Hematopoietic multipotent progenitor cell treated with erythropoietin and hydrocortisone succinate and interleukin-3 and kit ligand, for 8 days (in vitro differentiated cells): ENCODE results near the gene CHAC1.
A peak's percentile ranks its signal among the peaks of the same experiment; 100 is the strongest.

Source experiments
- DNase-seq: peaks from one replicate; pipeline ENCODE4 v3.0.0-alpha.2; 2015

Gene CHAC1, protein sequence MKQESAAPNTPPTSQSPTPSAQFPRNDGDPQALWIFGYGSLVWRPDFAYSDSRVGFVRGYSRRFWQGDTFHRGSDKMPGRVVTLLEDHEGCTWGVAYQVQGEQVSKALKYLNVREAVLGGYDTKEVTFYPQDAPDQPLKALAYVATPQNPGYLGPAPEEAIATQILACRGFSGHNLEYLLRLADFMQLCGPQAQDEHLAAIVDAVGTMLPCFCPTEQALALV

DNA sequence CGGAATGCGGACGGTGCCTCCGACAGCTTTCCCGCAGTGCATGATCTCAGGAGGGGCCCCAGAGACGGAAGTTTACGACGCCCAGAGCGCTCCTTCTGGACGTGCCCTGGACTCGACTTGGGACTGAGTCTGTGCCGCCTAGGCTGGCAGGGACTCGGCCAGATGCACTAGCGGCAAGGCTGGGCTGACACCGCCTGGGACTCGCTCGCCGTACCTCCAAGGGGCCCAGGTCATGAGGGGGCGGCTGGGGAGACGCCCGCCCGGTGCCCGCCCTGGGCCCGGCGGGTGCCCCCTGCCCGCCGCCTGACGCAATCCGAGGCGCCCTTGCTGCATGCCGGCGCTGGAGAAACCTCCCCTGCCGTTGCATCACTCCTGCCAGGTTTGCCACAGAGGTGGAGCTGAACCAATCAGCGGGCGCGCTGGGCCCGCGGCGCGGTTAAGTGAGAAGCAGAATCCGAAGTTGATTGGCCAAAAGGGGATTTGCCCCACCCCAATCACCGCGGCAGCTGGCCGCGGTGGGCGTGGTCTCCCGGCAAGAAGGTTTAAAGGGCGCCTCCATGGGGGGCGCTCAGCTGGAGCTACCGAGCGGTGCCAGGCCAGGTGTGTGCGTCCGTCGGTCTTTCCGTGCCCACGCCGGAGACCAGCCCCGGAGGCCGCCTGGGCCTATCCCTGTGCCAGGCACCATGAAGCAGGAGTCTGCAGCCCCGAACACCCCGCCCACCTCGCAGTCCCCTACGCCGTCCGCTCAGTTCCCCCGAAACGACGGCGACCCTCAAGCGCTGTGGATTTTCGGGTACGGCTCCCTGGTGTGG is at the start of gene CHAC1:
Gene CHAC1 (plus strand): TSS at position 571 of the 812 bp plus-strand sequence. CDS start 113 bp downstream, at position 684.
- DNase-seq, result peak; percentile 96

DNA sequence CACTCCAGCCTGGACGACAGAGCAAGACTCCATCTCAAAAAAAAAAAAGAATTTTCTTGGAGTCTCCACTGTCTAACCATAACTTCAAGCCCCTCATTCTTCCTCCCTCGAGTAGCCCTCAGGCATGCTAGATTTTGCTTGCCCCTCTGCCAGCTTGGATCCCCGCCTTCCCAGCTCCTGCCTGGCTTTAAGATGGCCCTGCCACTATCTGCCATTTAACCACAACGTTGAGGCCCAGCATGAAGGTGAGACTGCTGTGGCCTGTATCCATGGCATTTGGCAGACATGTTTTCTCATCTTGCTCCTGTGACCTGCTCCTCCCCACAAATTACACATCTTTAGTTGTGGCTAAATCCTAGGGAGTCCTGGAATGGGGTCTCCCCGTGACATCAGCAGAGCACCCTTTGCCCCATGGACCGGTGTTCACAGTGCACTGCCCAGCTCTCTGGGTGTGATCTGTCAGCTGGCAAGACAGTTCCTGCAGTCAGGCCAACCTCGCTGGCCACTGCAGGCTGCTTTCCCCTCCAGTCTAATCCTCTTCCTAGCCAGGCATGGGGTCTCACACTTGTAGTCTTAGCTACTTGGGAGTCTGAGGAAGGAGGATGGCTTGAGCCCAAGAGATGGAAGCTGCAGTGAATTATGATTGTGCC is 48.6 kb upstream of the CHAC1 start:
- no peak for DNase-seq

DNA sequence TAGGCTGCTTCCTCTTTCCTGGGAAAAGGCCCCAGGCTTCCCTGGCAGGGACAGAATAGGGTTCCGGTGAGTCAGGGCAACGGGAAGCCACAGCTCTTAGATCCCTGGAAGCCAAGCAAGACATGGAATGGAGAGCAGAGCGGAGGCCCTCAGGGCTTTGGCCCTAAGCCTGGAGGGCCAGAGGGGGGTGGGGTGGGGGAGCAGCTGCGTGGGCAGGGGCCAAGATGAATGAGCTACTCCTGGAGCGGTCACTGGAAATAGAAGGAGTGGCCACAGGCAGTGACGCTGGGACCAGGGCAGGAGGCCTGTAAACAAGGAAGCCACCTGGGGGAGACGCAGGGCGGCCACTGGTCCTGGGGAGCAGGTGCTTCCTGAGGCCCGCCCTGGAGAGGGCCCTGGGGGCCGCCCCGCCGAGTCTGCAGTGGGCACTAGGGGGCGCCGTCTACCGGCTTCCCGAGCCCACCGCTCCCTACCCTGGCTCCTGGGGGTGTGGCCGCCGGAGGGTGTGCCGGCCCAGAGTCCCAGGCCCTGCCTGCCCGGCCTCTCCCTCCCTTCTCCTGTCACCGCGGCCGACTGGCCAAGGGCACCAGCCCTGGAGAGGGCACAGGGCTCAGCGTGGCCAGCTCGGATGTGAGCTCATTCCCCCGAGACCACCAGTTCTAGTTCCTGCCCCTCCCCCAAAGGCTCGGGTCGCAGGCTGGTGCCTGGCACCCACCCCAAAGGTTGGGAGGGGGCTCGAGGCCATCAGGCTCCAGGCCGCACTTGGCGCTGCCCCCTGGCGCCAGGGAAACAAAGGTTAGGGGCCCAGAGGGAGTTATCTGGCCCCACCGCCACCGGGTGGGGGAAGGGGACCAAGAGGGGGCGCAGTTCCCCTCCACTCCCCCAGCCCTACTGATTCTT is 46.9 kb upstream of the CHAC1 start:
- peak; percentile 73 for DNase-seq

DNA sequence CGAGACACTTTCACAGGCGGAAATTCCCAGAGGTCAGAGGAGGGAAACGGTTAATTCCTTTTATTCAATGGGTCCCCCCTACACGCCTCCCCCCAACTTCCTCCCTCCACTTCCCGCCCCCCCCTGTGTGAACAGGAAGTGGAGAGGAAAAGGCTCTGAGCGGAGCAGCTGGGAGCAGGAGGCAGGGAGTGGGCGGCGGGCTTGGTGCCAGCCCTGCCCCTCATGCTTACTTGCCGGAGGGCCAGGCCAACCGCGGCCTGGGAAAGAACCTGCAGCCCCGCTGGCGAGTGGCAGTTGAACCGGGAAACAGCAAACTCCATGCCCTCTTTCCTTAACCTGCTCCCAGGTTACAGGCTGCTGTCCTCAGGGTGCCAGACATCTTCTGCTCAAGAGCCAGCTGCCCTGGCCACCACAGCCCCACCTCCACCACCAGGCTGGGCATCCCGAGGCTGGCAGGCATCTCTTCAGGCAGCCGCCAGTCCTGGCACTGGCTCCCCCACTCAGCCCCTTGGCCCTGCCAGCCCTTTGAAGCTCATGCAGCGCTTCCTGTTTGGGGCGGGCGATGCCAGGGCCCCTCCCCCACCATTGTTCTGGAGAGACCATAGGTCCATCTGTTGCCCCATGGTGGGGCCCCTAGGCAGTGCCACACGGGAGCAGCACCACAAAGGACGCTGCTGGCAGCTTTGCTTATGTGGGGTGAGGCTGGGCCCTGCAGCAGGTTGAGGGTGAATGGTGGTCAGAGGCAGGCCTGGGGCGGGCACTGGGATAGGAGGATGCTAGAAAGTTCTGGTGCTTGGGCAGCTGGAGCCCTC is 46.1 kb upstream of the CHAC1 start:
- DNase-seq, result no peak

DNA sequence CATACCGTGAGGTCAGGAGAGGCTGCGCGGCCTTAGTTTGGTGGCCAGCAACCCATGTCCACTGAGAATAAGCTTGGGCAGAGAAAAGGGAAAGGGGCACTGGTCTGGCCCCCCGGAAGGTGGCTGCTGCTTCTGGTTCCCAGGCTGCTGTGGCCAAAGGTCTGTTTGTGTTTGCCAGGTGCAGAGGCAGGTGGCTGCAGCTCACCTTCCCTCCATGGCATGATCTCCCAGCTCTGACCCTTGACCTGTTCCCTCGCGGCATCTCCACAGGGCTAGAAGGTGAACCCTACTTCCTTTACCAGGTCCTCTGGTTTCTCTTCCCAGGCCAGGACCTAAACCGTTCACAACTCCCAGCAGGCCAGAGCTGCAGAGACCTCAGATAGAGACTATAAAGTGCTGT is 45.2 kb upstream of the CHAC1 start:
- DNase-seq, result no peak

DNA sequence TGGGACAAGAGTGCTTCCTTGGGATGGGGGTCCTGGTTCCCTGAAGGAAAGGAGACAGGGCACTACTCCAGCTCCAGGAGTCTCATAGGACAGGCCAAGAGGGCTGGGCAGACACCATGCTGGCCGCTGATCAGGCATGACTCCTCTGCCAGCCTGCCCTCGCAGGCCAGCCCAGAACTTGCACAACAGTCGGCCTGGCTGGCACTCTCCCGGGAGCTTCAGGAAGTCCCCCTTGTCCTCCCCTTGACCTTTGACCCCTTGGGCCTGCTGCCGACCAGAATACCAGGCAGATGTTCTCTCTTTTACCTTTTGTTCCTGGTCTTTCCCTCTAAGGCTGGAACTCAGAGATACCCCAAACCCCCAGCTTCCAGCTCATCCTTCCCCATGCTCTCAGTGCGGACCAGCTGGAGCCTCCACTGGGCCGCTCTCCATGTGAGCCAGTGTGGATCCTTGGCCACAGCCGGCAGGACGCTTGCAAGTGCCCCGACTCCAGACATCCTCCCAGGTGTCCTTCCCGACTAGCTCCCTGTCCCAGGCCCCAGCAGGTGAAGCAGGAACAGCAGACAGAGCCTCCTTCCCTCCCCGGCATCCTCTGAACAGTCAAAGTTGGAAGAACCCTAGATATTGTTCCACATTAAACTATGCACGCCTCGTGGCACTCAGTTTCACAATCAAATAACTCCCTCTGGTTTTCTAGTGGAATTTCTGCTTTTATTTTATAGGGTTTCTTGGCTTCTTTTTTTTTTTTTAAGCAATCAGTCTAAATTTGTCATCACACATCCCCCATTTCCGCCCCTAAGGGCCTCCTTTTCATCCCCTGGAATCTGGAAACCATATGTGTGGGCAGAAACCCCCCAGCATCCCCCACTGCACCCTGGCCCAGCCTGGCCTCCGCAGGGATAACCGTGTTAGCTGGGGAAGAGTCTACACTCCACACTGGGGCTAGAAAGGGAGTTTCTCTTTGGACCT is 43.3 kb upstream of the CHAC1 start:
- DNase-seq, result no peak

DNA sequence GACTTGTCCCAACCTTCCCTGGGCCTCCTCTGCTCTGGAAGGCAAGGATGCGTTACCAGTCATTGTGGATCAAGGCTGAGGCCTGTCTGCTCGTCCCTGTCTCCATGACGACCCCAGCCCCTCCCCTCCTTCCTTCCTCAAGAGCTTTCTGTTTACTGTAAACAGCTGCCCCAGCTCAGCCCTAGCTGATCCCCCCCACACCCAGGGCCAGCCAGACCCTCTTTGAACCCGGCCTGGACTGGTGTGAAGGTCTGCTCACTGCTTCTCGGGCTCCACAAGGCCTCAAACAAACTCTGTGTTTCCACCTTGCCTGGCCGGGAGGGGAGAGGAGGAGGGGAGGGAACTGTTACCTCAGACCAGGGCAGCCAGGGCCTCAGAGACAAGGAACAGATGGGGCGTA is 42.1 kb upstream of the CHAC1 start:
- DNase-seq, result no peak

DNA sequence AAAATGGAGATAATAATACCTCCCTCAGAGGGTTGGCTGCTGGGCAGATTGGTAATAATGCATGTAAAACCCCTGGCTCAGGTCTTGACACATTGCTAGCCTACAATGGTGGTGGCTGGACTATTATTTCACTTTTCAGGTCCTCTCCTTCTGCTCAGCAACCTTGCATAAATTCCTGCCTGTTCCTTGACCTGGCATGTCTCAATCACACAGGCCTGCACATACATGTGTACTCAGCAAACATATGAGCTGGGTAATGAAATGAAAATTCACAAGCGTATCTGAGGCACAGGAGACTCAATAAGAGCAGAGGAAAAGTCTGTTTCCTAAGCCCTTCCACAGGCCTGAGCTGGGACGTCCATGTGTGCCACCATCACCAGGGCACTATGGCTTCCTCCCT is 41.6 kb upstream of the CHAC1 start:
- DNase-seq, result no peak

DNA sequence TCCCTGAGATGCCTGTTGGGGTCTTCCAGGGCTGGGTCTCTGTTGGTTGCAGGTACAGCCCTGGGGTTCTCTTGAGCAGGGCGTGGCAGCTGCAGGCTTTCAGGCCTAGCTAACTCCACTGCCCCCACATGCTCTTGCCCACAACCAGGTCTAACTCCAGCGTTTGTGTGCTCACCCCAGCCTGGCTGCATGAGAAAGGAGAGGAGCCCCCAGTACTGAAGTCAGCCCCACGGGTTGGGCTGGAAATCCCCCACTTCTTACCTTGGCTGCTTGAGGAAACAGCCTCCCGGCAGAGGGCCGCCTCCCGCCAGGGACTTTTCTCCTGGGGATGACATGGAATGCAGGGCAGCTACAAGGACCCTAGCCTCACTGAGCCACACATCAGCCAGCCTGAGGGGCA is 40.8 kb upstream of the CHAC1 start:
- DNase-seq, result no peak

DNA sequence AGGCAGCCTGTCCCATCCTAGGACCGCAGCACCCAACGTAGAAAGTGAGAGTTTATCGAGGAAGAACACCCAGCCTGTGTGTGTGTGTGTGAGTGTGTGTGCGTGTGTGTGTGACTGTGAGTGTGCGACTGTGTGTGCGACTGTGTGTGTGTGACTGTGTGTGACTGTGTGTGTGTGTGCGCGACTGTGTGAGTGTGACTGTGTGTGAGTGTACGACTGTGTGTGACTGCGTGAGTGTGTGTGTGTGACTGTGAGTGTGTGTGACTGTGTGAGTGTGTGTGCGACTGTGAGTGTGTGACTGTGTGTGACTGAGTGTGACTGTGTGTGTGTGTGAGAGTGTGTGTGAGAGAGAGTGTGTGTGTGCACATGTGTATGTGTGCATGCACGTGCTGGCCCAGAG is 39.3 kb upstream of the CHAC1 start:
- DNase-seq, result no peak

DNA sequence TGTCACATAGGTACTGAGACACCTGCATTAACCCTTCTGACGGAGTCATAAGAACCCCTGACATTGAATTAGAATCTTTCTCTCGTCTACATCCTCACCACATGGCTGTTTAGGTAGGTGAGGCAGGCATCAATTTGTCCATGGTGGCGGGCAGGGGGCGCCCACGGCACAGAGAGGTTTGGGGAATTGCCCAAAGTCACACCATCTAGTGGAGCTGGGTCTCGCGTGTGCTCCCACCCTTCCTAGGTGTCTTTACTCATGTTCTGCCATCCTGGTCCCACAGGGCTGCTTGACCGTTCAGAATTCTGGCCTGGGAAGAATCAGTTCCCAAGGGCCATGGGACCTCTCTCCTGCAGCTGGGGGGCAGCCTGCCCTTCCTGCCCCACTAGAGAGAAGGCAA is 38.8 kb upstream of the CHAC1 start:
- DNase-seq, result no peak

DNA sequence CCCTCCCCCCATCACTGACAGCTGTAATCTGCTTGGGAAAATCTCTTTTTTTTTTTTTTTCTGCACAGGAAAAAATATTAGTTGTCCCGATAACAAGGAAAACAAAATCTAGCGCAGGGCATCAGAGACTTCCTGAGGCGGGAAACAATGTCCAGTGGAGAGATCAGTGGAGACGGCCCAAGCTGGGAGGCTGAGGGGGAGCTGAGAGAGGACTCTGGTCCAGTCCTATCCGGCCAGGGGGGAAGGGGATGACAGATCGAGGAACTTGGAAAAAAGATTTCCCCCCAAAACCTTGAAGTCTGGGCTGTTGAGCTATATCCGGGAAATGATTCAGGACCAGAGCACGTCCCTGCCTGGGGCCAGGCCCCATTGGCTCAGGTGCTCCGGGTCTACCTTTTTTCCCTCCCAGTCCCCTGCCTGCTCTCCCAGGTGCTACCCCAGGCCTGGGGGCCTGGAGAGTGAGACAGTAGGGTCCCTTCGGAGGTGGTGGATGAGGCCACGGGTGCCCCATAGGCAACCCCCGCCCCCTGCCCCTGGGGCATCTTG is 38.1 kb upstream of the CHAC1 start:
- DNase-seq, result no peak

DNA sequence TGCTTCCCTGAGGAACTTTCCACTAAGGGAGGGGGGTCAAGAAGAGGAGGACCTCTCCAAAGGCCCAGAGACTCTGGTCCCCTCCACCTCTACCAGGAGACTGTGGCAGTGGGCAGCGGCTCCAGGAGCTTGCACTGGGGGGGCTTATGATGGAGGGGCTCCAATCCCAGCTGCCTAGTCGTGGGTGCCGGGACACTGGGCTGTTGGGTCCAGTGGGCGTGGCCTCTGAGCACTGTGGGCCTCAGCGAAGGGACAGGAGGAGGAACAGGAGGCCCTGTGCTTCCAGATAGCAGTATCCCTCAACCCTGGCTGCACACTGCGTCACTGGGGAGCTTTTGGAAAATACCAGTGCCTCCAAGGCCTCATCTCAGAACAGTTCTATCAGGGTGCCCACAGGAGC is 37.6 kb upstream of the CHAC1 start:
- no peak for DNase-seq

DNA sequence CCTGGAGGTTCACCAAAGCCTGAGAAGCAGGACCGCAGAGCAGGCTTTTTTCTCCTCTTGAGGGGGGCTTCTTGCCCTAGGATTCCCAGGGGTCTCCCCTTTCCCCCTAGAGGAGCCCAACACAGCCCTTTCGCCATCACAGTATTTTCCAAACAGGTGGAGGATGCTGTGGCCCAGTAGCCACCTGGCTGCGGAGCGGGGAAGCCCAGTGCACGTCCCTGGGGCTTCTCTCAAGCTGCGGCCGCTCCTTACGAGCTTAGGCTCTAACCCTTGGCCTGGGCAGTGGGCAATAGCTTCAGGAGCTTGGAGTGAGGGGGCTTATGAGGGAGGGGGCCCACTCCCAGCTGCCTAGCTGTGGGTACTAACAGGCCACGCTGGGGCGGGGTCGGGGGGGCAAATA is 35.7 kb upstream of the CHAC1 start:
- no peak for DNase-seq

DNA sequence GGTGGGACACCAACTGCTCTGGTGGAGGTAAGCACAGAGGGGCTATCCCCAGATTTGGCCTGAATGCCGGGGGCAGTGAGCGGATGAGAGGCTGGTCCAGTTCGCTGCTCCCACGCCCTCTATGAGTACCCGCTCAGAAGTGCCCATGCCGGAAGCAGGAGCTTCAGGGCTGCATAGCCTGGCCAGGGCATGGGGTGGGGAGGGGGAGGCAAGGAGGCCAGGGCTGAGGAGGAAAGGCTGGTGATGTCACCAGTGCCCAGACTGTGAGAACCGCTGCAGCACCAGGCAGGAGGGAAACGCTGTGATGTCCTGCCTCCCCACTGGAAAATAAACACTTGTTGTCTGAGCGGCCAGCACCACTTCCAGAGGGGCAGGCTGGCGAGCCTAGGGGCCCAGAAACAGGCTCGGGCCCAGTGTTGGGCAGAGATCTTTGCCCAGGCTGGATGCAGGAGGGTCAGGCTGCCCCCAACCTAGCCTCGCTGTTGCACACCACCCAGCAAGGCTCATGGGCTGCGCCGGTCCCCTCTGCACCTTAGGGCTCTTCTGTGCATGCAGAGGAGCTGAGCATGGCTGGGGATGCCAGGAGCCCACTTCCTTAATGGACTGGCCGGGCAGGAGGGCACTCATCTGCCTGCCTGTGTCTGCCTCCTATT is 35.0 kb upstream of the CHAC1 start:
- DNase-seq, result no peak

DNA sequence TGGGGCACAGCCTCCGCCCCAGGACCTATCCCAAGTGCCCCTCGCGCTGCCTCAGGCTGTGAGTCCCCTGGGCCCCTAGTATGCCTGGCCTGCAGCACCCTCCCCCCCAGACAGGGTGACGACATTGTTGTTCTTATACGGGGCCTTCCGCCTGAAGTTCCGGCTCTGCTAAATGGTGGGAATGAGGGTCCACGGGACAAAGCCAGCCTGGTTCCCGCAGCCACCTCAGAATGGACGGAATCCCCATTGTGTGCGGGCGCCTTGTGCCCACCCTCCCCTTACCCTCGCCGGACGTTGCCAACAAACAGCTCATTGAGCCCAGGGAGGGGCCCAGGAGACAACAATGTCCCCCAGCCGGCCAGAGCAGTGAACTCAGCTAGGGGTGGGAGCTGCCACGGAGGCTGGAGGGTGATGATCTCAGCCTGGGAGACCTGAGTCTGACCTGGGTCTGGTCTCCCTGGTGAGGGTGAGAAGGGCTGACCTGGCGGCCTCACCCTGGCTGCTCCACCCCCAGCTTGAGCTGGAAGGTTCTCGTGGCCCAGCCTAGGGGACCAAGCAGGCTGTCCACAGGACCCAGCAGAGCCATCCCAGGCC is 34.4 kb upstream of the CHAC1 start:
- DNase-seq, result no peak

DNA sequence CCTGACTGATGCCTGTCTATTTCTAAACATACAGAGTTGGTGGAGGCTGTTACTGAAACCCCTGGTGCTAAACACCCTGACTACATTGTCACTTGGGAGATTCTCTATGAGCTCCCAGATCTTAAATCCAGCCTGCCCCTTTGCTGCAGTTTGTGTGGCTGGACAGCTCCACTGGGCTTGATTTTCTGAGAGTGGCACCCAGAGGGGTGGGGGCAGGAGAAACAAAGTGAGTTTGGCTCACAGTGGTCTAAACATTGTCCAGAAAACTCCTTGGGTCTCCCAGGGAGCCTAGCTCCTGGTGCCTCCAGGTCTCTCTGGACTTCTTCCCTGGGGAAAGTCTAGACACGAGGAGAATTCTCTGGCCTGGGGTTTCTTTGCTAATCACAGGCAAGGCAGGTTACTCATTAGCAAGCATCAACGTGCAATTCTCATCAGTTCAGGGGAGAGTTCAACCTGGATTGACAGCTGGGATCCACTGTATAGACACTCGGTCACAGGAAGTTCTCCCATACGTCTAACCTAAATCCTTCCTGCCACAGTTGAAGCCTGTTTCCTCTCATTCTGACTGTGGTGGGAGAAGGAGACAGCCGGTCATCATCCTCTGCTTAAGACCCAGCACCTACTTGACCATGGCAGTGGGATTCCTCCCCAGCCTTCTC is 31.2 kb upstream of the CHAC1 start:
- DNase-seq, result no peak

DNA sequence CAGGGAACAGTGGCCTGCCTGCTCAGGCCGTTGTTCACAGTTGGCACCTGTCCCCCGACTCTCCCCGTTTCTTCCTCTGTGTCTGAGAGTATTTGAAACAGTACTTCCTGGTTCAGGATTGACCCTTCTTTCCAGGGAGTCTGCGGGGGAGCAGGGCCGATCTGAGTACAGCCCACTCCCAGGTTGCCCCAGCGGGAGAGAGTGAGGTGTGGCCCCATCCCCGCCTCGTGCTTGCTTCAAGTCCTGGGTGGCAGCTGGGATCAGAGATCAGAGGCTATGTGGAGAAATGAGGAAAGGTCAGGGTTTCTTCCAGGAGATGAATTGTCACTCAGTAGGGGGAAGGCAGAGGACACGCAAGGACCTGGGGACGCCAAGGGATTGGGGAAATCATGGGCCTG is 30.7 kb upstream of the CHAC1 start:
- DNase-seq, result no peak

DNA sequence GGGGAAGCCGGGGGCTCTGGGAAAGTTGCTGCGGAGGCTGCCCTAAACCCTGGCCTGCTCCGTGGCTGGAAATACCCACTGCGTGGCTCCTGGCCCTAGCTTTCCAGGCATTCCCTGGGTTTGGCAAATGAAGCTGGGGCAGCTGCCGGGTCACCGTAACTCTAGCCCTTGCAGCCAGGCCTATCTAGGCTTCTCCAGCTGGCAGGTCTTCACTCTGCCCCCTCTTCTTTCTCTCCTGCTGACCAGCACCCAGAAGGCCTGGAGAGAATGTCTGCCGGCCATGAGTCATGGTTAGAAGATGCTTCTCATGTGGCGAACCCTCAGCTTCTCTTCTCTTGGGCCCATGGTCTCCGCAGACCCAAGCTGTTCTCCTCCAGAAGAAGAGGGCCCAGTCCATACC is 29.7 kb upstream of the CHAC1 start:
- DNase-seq, result no peak
